ENCODE measurements around the gene ANKRD13D. TPM values are rescaled to one million over a fixed set of nuclear protein-coding genes. Genes with fewer than 3 reads are reported as not detected.
"Not testable (repeated sequence)": the region's sequence is repeated elsewhere in the genome, so short reads cannot be mapped to it uniquely, and the experiment has no call there.

Gene ANKRD13D
- total RNA-seq, 2 experiments from 2014 or later: 56.2 to 61.9 TPM

DNA sequence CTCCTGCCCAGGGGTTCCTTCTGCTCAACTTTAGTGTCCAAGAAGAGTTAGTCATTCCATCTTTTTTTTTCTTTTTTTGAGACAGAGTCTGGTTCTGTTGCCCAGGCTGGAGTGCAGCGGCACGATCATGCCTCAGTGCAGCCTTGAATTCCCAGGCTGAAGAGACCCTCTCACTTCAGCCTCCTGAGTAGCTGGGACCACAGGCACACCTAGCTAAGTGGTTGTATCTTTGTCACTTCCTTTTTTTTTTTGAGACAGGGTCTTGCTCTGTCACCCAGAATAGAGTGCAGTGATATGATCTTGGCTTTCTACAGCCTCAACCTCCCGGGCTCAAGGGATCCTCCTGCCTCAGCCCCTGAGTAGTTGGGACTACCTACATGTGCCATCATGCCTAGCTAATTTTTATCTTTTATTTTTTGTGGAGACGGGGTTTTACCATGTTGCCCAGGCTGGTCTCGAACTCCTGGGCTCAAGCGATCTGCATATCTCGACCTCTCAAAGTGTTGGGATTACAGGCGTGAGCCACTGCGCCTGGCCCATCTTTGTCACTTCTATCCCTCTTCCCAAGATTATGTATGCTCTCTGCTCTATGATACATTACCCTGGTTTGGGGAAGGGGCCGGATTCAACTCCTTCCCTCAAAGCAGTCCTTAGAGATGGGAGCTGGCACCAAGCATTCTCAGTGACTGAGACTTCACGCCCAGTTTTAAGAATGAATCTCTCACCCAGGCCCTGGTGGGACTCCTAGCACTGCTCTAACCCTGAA lies 24.2 kb downstream of the ANKRD13D start:
- CTCF ChIA-PET: interaction anchor here (0.6 to 7.3 kb wide), 5 partner anchors 31 to 69 kb away, joined by 4 to 108 read pairs (median 5); partner anchors contain the start of gene POLD4
- no peak overlapping the region for H3K4me3 Mint-ChIP-seq
- no peak for DNase-seq
- H3K9me3 Mint-ChIP-seq: no peaks in the 10 kb centered on the region
- intact Hi-C loops (cut with micrococcal nuclease): no loop called here
- H3K27ac Mint-ChIP-seq: peak overlapping the region; percentile 37
- H3K27me3 Mint-ChIP-seq (ENCODE audit: low read depth): no peaks in the 10 kb centered on the region
- peaks cover 31% of the 10 kb centered on the region for H3K4me1 Mint-ChIP-seq (ENCODE audit: low read depth)
- H3K36me3 Mint-ChIP-seq (ENCODE audit: low read depth): no peaks in the 10 kb centered on the region

DNA sequence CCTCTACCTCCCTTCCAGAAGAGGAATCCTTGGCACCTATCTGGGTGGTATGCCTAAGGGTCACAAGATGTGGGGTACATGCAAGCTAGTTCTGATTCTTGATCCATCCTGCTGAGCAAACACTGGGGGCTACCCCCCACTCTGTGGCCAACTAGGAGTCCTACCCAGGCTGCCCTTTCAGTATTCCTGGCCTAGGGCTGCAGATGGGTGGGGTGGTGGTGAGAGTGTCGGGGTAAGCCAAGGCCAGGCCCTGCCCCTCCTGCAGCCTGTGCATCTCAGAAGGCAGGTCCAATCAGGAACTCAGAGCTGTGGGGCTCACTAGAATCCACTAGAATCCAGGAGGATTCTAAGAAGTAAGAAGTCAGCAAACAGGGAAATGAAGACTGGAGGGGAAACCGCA lies 25.1 kb downstream of the ANKRD13D start:
- Mint-ChIP-seq H3K4me3 (no peak overlapping the region), H3K9me3 (no peaks in the 10 kb centered on the region), H3K4me1 (ENCODE audit: low read depth) (peaks cover 37% of the 10 kb centered on the region), H3K27ac (no peak overlapping the region), H3K27me3 (ENCODE audit: low read depth) (no peaks in the 10 kb centered on the region), H3K36me3 (ENCODE audit: low read depth) (no peaks in the 10 kb centered on the region)
- no peak for DNase-seq
- intact Hi-C loops (cut with micrococcal nuclease): no loop called here
- CTCF ChIA-PET: interaction anchor here (0.7 to 7.3 kb wide), 5 partner anchors 38 to 136 kb away, joined by 3 to 108 read pairs (median 5); partner anchors contain the start of gene POLD4

DNA sequence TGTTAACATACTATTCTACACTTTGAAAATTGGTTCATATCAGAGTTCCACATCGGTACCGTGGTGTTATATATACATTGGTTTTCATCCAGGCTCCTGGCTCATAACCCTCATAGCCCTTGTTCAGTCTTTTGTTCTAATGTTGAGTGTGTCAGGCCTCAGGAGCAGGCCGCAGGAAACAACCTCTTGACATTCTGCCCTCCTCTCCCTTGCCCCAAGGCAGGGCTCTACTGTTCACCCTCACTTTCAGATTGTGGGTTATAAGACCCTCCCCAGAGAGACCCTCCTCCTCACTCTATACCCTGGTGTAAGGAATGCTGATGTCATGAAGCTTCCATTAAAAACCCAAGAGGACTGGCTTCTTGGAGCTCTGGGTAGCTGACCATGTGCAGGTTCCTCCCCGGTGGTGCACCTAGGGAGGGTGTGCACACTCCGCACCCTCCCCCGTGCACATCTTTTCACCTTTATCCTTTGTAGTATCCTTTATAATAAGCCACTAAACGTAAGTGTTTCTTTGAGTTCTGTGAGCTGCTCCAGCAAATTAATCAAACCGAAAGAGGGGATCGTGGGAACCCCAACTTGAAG lies 26.3 kb downstream of the ANKRD13D start:
- Mint-ChIP-seq H3K4me1 (ENCODE audit: low read depth) (peaks cover 37% of the 10 kb centered on the region), H3K27ac (no peak overlapping the region), H3K36me3 (ENCODE audit: low read depth) (no peaks in the 10 kb centered on the region), H3K9me3 (no peaks in the 10 kb centered on the region), H3K27me3 (ENCODE audit: low read depth) (no peaks in the 10 kb centered on the region), H3K4me3 (peak overlapping the region; percentile 32)
- no peak for DNase-seq
- intact Hi-C loops (cut with micrococcal nuclease): loop anchor here (5.0 kb wide), 1 partner anchor 358 kb away; the partner anchor contains the start of gene PC
- CTCF ChIA-PET: interaction anchor here (0.6 to 7.3 kb wide), 3 partner anchors 37 to 199 kb away, joined by 4 to 108 read pairs (median 27); partner anchors contain the start of gene POLD4

DNA sequence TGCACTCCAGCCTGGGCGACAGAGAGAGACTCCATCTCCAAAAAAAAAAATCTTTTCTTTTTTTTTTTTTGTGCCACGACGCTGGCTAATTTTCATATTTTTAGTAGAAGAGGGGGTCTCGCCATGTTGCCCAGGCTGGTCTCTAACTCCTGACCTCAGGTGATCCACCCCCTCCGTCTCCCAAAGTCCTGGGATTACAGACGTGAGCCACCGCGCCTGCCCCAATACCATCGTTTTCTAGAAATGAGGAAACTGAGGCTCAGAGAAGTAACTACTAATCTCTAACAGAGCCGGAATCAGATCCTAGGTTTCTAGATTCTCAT lies 27.7 kb downstream of the ANKRD13D start:
- Mint-ChIP-seq H3K36me3 (ENCODE audit: low read depth) (no peaks in the 10 kb centered on the region), H3K27me3 (ENCODE audit: low read depth) (no peaks in the 10 kb centered on the region)

DNA sequence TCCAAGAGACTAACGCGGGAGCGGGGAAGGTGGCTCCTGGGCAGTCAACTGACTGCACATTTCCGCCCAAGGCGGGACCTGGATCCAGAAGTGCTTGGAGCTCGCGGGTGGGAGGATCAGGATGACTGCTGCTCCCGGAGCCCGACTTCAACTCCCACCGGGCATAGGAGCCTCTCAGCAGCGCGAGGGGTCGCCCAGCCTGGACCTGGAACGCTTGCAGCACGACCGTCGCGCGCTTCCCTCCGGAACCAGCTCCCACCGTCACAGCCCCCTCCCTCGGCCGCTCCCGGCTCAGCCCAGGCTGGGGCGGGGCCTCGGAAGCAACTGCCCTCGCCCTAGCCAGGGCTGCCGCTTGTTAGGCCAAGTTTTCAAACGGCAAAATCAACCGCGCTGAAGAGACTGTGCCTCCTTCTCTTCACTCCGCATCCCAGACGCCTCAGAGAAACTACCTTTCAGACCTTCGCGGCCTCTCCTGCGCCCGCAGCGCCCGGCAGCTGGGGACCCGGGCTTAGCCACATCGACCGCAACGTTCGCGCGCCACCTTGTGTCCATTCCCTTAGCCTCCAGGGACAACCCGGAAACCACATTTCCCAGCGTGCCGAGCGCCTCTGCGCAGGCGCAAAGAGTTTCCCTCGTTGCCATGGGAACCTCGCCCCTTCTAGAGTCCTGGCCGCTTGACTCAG lies 28.2 kb downstream of the ANKRD13D start:
- CTCF ChIA-PET: interaction anchor here (0.6 to 7.3 kb wide), 21 partner anchors 15 to 235 kb away, joined by 3 to 108 read pairs (median 5); partner anchors contain the start of genes ANKRD13D, GRK2, POLD4 and SSH3
- intact Hi-C loops (cut with micrococcal nuclease): loop anchor here (1.0 to 5.0 kb wide), 10 partner anchors 27 to 360 kb away; partner anchors contain the start of genes GRK2, KDM2A and PC
- Mint-ChIP-seq H3K4me3 (peak overlapping the region; percentile 92), H3K27ac (peak overlapping the region; percentile 97), H3K36me3 (ENCODE audit: low read depth) (no peaks in the 10 kb centered on the region), H3K27me3 (ENCODE audit: low read depth) (no peaks in the 10 kb centered on the region), H3K9me3 (no peaks in the 10 kb centered on the region), H3K4me1 (ENCODE audit: low read depth) (peaks cover 23% of the 10 kb centered on the region)
- DNase-seq: peak; percentile 99

More for the DNA sequence above, 27.7 kb downstream of the ANKRD13D start:
- no peak for DNase-seq
- Mint-ChIP-seq H3K9me3 (no peaks in the 10 kb centered on the region), H3K4me1 (ENCODE audit: low read depth) (peaks cover 28% of the 10 kb centered on the region), H3K27ac (peak overlapping the region; percentile 97), H3K4me3 (peak overlapping the region; percentile 92)
- intact Hi-C loops (cut with micrococcal nuclease): loop anchor here (1.0 to 5.0 kb wide), 10 partner anchors 28 to 360 kb away; partner anchors contain the start of genes GRK2, KDM2A and PC
- CTCF ChIA-PET: interaction anchor here (0.7 to 7.3 kb wide), 18 partner anchors 14 to 289 kb away, joined by 3 to 108 read pairs (median 5); partner anchors contain the start of genes ANKRD13D, GRK2, POLD4 and SSH3

DNA sequence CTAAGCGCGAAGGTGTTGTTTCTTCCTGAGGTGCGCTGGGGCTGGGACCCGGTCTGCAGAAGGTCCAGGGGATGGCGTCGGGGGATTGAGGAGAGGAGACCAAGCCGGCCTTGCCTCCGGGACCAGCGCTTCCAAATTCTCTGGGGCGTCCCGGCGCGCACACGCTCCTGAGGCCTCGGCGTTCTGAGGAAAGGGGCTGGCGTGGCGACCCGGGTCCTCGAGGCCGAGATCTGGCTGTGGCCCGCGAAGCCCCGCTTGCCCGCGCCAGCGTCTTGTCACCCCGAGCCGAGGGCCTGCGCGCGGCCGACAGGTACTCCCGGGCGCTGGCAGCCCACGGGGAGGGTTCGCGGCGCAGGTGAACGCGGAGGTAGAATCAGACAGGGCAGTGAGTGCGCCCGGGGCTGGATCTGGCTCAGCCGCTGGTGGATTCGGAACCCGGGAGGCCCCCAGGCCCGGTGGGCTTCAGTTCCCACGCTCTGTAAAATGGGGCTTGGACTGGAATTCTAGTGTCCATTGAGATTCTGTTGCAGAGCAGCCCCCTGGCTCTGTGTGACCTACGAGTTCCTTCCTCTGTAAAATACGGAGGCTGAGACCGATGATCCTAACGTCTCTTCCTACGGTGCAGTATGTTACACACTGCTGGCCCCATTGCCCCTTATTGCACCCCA lies 28.9 kb downstream of the ANKRD13D start:
- peak overlapping the region; percentile 92 for H3K4me3 Mint-ChIP-seq
- intact Hi-C loops (cut with micrococcal nuclease): loop anchor here (1.0 to 5.0 kb wide), 10 partner anchors 27 to 361 kb away; partner anchors contain the start of genes GRK2, KDM2A and PC

DNA sequence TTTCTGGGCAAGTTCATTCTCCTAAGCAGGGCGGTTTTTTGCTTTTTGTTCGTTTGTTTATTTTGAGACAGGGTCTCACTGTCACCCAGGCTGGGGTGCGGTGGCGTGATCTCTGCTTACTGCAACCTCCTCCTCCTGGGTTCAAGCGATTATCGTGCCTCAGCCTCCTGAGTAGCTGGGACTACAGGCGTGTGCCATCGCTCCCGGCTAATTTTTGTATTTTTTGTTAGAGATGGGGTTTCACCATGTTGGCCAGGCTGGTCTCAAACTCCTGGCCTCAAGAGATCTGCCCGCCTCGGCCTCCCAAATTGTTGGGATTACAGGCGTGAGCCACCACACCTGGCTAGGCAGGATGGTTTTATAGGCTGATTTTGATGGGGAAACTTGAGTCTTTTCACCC lies 29.8 kb downstream of the ANKRD13D start:
- not testable (repeated sequence) for H3K27ac Mint-ChIP-seq; H3K36me3 Mint-ChIP-seq (ENCODE audit: low read depth); DNase-seq; H3K27me3 Mint-ChIP-seq (ENCODE audit: low read depth); H3K9me3 Mint-ChIP-seq
- Mint-ChIP-seq H3K4me1 (ENCODE audit: low read depth) (peaks cover 10% of the 10 kb centered on the region), H3K4me3 (peak overlapping the region; percentile 92)
- intact Hi-C loops (cut with micrococcal nuclease): loop anchor here (5.0 kb wide), 1 partner anchor 362 kb away; the partner anchor contains the start of gene PC
- CTCF ChIA-PET: interaction anchor here (0.6 to 7.3 kb wide), 7 partner anchors 37 to 286 kb away, joined by 3 to 108 read pairs (median 3); no protein-coding TSS in a partner anchor

More for the DNA sequence above, 28.9 kb downstream of the ANKRD13D start:
- Mint-ChIP-seq H3K27ac (peak overlapping the region; percentile 97), H3K4me1 (ENCODE audit: low read depth) (peaks cover 16% of the 10 kb centered on the region), H3K27me3 (ENCODE audit: low read depth) (no peaks in the 10 kb centered on the region), H3K9me3 (no peaks in the 10 kb centered on the region), H3K36me3 (ENCODE audit: low read depth) (no peaks in the 10 kb centered on the region)
- CTCF ChIA-PET: interaction anchor here (0.7 to 7.3 kb wide), 19 partner anchors 15 to 285 kb away, joined by 3 to 108 read pairs (median 4); partner anchors contain the start of genes GRK2, POLD4 and SSH3
- peak; percentile 23 for DNase-seq

DNA sequence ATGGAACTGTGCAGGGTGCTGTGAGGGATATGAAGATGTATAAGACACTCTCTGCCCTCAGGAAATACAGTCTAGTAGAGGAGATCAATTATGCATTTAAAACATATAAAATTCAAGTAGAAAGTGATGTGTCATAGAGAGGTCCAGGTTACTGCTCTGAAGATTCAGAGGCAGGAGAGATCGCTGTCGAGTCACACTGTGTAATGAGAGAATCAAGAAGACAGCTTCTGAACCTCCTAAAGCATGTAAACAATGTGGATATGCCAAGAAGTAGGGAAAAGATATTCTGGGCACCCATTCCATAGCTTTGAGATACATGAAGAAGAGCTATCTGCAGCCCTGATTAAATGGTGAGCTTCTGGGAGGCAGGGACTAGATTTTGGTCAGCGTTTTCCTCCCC lies 30.9 kb downstream of the ANKRD13D start:
- Mint-ChIP-seq H3K36me3 (ENCODE audit: low read depth) (no peaks in the 10 kb centered on the region), H3K9me3 (no peaks in the 10 kb centered on the region), H3K4me1 (ENCODE audit: low read depth) (peaks cover 8% of the 10 kb centered on the region), H3K4me3 (no peak overlapping the region), H3K27ac (no peak overlapping the region), H3K27me3 (ENCODE audit: low read depth) (no peaks in the 10 kb centered on the region)
- CTCF ChIA-PET: interaction anchor here (0.8 to 7.3 kb wide), 7 partner anchors 13 to 194 kb away, joined by 3 to 108 read pairs (median 9); partner anchors contain the start of gene RAD9A
- no peak for DNase-seq
- intact Hi-C loops (cut with micrococcal nuclease): no loop called here

DNA sequence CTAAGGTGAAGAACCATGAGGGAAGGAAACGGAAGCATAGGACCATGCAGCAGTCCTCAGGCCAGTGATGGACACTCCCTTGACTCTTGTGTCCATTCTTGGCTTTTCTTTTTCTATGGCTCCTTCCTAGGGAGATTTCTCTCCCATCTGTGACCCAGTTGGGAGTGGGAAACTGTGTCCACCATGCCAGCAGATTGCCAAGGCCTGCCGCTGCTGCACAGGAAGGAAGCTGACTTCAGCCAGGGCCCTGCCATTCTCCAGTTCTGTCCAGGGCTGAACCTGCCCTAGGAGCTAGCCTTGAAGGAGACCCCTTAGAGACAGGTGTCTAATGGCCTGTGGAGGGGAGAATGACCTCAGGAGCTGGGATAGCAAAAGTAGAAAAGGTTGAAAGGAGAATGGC lies 31.6 kb downstream of the ANKRD13D start:
- no peaks in the 10 kb centered on the region for H3K36me3 Mint-ChIP-seq (ENCODE audit: low read depth)
- no peak overlapping the region for H3K27ac Mint-ChIP-seq
- H3K4me1 Mint-ChIP-seq (ENCODE audit: low read depth): peaks cover 8% of the 10 kb centered on the region
- CTCF ChIA-PET: interaction anchor here (0.8 to 5.0 kb wide), 7 partner anchors 12 to 194 kb away, joined by 3 to 43 read pairs (median 9); partner anchors contain the start of gene RAD9A
- intact Hi-C loops (cut with micrococcal nuclease): no loop called here
- no peaks in the 10 kb centered on the region for H3K27me3 Mint-ChIP-seq (ENCODE audit: low read depth)
- no peaks in the 10 kb centered on the region for H3K9me3 Mint-ChIP-seq
- DNase-seq: no peak
- H3K4me3 Mint-ChIP-seq: no peak overlapping the region

DNA sequence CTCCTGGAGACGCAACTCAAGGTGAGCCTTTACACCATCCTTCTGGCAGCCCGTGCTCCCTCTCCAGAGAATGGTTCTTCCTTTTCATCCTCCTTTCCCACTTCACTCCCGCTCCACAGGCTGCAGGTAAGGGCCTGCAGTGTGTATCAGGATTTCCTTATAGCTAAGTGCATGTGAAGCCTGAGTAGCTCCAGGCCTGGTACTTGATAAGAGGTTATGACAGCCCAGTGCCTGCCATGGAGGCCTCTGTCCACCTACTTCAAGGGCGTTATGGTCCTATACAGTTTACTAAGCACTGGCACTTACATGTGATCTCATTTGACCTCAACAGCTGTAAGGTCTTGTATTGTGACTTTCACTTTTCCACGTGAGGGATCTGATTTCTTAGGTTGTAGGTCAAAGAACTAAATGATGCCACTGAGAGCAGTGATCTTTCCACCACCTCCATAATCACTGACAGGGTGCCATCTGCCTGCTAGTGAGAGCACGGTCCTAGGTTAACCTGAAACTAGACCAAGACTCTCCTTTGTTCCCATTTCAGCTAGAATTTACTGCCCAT lies 32.3 kb downstream of the ANKRD13D start:
- H3K9me3 Mint-ChIP-seq: no peaks in the 10 kb centered on the region
- no peak overlapping the region for H3K27ac Mint-ChIP-seq

DNA sequence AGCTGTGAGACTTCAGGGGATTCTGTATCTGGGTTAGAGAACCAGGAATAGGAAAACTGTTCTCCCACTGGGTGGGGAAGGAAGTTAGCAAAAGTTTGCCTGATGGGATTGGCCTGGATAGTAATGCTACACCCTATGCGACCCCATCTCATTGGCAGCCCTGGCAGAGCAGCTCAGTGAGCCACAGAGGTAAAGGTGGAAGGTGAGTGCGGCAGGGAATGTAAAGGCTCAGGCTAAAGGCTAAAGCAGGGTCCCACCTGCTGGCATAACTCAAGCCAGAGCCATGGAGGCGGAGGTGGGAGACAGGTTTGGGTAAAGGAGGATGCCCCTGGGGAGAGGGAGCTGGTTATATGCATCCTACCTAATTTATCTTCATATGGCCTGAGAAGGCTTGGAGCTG lies 32.9 kb downstream of the ANKRD13D start:
- no peaks in the 10 kb centered on the region for H3K9me3 Mint-ChIP-seq
- no peaks in the 10 kb centered on the region for H3K27me3 Mint-ChIP-seq (ENCODE audit: low read depth)
- H3K36me3 Mint-ChIP-seq (ENCODE audit: low read depth): no peaks in the 10 kb centered on the region
- peaks cover 8% of the 10 kb centered on the region for H3K4me1 Mint-ChIP-seq (ENCODE audit: low read depth)
- DNase-seq: no peak
- no peak overlapping the region for H3K27ac Mint-ChIP-seq
- CTCF ChIA-PET: interaction anchor here (0.9 to 5.0 kb wide), 5 partner anchors 24 to 422 kb away, joined by 3 to 43 read pairs (median 14); no protein-coding TSS in a partner anchor
- intact Hi-C loops (cut with micrococcal nuclease): no loop called here
- no peak overlapping the region for H3K4me3 Mint-ChIP-seq

More for the DNA sequence above, 32.3 kb downstream of the ANKRD13D start:
- H3K36me3 Mint-ChIP-seq (ENCODE audit: low read depth): no peaks in the 10 kb centered on the region
- H3K27me3 Mint-ChIP-seq (ENCODE audit: low read depth): no peaks in the 10 kb centered on the region
- no peak for DNase-seq
- H3K4me3 Mint-ChIP-seq: no peak overlapping the region
- CTCF ChIA-PET: interaction anchor here (0.5 to 5.0 kb wide), 8 partner anchors 24 to 195 kb away, joined by 3 to 43 read pairs (median 10); no protein-coding TSS in a partner anchor
- peaks cover 8% of the 10 kb centered on the region for H3K4me1 Mint-ChIP-seq (ENCODE audit: low read depth)
- intact Hi-C loops (cut with micrococcal nuclease): no loop called here

Data from activated naive CD4-positive, alpha-beta T cell treated with anti-CD3 and anti-CD28 coated beads for 36 hours (primary cell).